RWPE2 (cell line): Measurements from ENCODE around the gene DLGAP4.

Experiments
- ATAC-seq: fragments of 200-7000 bp; cut with Tn5 transposase; 3 replicates; pipeline ENCODE4 v1.9.1; 2021; ENCODE audit warnings: low read depth
- DNase-seq: peaks from one replicate; pipeline ENCODE4 v3.0.0-alpha.2; 2020; ENCODE audit warnings: low spot score
- H3K27ac ChIP-seq: fragments of 450-650 bp; 2 replicates; pipeline ENCODE4 v1.5.1; 2017; ENCODE audit warnings: mild to moderate bottlenecking; ENCODE audit not compliant: poor library complexity, severe bottlenecking
- H3K27me3 ChIP-seq: fragments of 250-450 bp; sonication (Bioruptor Pico); 2 replicates; pipeline ENCODE4 v1.5.1; 2021; ENCODE audit warnings: mild to moderate bottlenecking, moderate library complexity; ENCODE audit not compliant: insufficient read depth, poor library complexity, severe bottlenecking
- H3K36me3 ChIP-seq: fragments of 250-450 bp; sonication (Bioruptor Pico); 2 replicates; pipeline ENCODE4 v1.5.1; 2020; ENCODE audit warnings: low read depth, mild to moderate bottlenecking, moderate library complexity
- H3K4me1 ChIP-seq: fragments of 250-450 bp; sonication (Bioruptor Pico); 2 replicates; pipeline ENCODE4 v1.5.1; 2021; ENCODE audit warnings: mild to moderate bottlenecking, moderate library complexity; ENCODE audit not compliant: insufficient read depth, poor library complexity, severe bottlenecking
- H3K4me3 ChIP-seq: fragments of 250-450 bp; sonication (Bioruptor Pico); 2 replicates; pipeline ENCODE4 v1.5.1; 2021; ENCODE audit warnings: mild to moderate bottlenecking, moderate library complexity; ENCODE audit not compliant: severe bottlenecking
- H3K9me3 ChIP-seq: fragments of 250-450 bp; sonication (Bioruptor Pico); 2 replicates; pipeline ENCODE4 v1.5.1; 2021; ENCODE audit warnings: mild to moderate bottlenecking, moderate library complexity; ENCODE audit not compliant: severe bottlenecking
- CTCF ChIP-seq: fragments of 450-650 bp; IDR thresholded peaks from one replicate; pipeline ENCODE4 v1.5.1; 2017; ENCODE audit warnings: mild to moderate bottlenecking, moderate library complexity; ENCODE audit not compliant: poor library complexity, severe bottlenecking

DLGAP4 gene

GRCh38 chr20:36454698-36455427, 148.7 kb downstream of the DLGAP4 start:
- TF ChIP-seq CTCF, result no peak
- H3K36me3 ChIP-seq, result no peaks in the 10 kb centered on the region
- no peak for DNase-seq
- H3K27me3 ChIP-seq, result no peaks in the 10 kb centered on the region
- no peaks in the 10 kb centered on the region for H3K9me3 ChIP-seq
- no peak overlapping the region for H3K4me3 ChIP-seq
- H3K27ac ChIP-seq, result no peak overlapping the region
- no peaks in the 10 kb centered on the region for H3K4me1 ChIP-seq
- peak; percentile 52 for ATAC-seq

GRCh38 chr20:36455972-36456625, 150.0 kb downstream of the DLGAP4 start:
- no peaks in the 10 kb centered on the region for H3K36me3 ChIP-seq
- TF ChIP-seq CTCF, result no peak
- DNase-seq, result no peak

GRCh38 chr20:36460648-36461599, 154.8 kb downstream of the DLGAP4 start:
- TF ChIP-seq CTCF, result peak; percentile 9
- H3K4me1 ChIP-seq, result peaks cover 36% of the 10 kb centered on the region
- H3K36me3 ChIP-seq, result peaks cover 12% of the 10 kb centered on the region
- peak; percentile 41 for ATAC-seq
- H3K27me3 ChIP-seq, result no peaks in the 10 kb centered on the region
- H3K4me3 ChIP-seq, result peak overlapping the region; percentile 73
- H3K9me3 ChIP-seq, result no peaks in the 10 kb centered on the region
- peak overlapping the region; percentile 80 for H3K27ac ChIP-seq
- DNase-seq, result peak; percentile 98

More at GRCh38 chr20:36455972-36456625, 150.0 kb downstream of the DLGAP4 start:
- no peak for ATAC-seq
- H3K4me3 ChIP-seq, result no peak overlapping the region
- H3K27ac ChIP-seq, result no peak overlapping the region
- H3K27me3 ChIP-seq, result no peaks in the 10 kb centered on the region
- no peaks in the 10 kb centered on the region for H3K9me3 ChIP-seq
- H3K4me1 ChIP-seq, result peaks cover 6% of the 10 kb centered on the region

- ATAC-seq, result peak; percentile 3
- Histone ChIP-seq H3K36me3 (peaks cover 19% of the 10 kb centered on the region), H3K4me3 (peak overlapping the region; percentile 73), H3K27me3 (no peaks in the 10 kb centered on the region), H3K27ac (peak overlapping the region; percentile 80), H3K9me3 (no peaks in the 10 kb centered on the region), H3K4me1 (peaks cover 42% of the 10 kb centered on the region)
- TF ChIP-seq CTCF, result no peak
- peak; percentile 86 for DNase-seq
Measured at GRCh38 chr20:36461600-36462439, 155.7 kb downstream of the DLGAP4 start.
